IPS-NIHi7 (cell line): ENCODE data around the gene CUBN.
A peak's percentile ranks its signal among the peaks of the same experiment; 100 is the strongest.

ENCODE experiments used
- DNase-seq: peaks from one replicate; pipeline ENCODE4 v3.0.0; 2012; ENCODE audit warnings: mixed read lengths; ENCODE audit errors: extremely low spot score

The CUBN gene

DNA sequence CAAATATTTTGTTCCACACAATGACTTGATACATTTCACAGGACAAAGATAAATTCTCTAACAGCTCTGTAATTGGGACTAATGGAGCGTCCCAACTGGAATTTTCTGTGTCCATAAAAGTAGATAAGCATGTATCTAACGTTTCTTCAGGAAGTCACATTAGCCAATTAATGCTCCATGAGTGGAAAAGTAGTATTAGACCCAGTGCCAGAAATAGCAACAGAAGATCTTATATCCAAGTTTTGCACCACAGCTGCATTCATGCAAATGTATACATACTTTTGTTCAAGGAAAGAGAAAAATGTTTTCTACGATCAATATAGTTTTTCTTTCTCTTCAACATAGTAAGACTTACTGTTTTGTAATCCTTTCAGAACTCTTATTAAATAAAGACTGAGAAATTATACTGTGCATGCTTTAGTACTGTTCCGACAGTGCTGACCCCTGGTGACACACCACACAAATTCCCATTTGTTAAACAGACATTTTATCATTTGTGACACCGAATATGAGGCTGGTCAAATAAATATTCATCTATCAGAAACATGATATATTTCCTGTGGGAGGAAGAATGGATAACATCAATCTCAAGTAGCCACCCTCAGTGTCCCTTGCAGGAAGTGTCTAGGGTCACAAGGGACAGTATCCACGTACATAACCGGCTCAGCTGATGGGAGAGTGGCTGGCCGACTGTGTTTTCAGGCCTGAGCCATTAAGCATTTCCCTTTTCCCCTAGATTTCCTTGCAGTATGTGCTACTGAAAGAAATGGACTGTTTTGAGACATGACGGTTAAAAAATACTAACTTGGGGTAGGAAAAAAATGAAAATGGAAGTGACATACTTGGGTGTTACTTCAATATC, 210.3 kb downstream of the CUBN start:
- no peak for DNase-seq

DNA sequence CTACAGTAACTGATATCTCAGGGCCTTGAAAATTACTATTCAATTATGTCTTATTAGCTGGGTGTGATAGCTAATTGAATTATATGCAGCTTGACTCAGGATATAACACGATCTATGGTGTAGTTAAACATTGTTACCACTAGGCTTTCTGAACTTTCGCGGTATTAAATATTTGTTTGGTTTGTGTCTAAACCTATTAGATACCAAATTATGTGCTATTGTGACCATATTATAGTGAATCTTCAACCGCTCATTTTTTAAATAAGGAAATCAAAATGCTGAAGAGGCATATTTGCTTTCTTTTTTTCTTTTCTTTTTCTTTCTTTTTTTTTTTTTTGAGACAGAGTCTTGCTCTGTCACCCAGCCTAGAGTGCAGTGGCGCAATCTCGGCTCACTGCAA, 213.1 kb downstream of the CUBN start:
- DNase-seq: no peak

DNA sequence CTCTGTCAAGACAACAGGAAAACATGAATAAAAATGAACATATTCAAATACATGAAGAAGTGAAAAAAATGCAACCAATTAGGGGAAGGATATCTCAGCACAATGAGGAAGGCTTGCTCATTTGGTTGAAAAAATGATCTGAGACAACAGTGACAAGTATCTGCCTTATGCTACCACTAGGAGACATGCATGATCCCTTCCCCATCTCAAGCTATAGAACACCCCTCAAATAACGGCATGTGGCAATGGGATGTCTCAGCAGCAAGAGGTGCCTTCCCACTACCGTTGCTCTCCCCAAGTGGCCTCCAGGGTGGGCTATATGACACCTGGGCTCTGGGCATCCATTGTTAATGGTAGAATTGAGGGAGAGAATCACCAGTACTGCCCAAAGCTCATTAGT, 214.3 kb downstream of the CUBN start:
- peak; percentile 16 for DNase-seq

DNA sequence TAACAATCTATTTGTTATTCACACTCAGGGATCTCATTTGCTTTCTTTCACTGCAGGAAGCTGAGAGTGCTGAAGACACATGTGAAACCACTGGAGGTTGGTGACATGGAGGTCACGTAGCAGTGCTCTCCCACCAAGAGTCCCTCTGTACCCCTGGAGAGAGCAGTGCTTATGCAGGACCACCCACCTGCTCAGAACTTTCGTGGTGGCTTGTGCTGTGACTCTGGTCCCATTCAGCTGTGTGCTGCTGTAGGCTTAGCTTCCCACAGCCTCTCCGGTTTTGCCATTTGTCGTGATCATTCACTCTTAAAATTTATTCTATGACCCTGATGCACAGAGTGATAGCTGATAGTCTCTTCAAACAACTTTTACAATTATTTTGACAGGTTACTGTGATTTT, 216.3 kb downstream of the CUBN start:
- DNase-seq: no peak

DNA sequence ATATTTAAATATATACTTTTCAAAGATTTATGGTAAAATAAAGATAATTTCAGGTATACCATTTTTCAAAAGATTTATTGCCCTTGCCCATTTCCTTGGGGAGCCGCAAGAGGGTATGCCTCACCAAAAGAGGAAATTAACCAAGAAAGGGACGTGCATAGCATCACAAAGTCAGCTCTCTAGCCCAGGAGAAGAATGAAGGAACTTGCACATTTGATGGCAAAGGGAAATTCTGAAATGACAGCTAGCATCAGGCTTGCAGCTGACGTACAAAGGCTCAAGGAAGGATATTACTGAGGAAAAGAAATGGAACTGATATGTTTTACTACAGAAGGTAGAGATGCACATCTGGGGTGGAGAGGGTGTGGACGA, 218.8 kb downstream of the CUBN start:
- no peak for DNase-seq

DNA sequence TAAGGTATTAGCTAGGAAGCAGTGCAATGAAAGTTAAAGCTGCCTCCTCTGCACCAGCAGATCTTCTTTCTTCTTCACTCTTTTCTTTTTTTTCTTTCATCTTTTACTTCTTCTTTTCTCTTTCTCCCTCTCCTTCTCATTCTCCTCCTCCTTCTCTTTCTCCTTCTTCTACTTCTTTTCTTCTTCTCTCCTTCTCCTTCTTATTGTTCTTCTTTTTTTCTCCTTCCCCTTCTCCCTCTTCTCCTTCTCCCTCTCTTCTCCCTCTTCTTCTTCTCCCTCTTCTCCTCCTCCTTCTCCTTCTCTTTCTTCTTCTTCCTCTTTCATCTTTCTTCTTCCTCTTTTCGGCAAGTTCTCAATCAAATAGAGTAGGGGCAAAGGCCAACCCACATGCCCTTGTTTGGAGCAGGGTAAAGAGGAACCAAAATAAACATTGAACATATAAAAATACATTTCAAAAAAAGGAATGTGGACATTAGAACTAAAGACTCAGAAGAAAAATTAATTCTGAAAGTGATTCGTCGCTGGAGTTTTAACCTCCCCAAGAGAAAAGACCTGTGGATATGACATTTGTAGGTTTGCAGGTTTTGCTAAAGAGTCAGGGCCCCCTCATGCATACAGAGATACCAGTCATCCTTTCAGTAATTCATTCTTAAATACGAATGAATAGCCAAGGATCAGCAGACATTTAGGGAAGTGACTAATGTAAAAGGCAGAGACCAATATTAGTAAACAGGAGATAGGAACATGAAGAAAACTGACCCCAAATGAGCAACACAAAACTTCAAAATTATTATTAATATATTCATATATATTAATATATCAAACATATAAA, 219.4 kb downstream of the CUBN start:
- no peak for DNase-seq

DNA sequence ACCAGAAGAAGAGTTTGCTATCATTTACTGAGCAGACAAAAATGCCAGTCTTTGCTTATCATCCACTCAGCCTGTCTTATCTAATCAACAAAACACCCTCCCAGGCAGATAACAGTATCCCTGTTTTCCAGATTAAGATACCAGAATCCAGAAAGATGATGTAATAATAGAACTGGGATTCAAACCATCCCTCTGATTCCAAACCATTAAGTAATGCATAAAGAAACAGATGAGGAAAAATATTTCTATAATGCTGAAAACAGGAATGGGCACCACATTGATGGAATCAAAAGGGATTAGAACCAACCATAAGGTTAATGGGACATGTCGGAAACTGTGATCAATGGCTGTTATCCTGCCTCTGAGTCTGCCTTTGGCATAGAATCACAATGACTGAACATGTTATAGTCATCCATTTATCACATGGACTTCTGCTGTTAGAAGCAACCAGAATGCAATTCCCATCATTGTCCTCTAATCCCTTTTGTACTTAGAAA, 220.3 kb downstream of the CUBN start:
- no peak for DNase-seq

DNA sequence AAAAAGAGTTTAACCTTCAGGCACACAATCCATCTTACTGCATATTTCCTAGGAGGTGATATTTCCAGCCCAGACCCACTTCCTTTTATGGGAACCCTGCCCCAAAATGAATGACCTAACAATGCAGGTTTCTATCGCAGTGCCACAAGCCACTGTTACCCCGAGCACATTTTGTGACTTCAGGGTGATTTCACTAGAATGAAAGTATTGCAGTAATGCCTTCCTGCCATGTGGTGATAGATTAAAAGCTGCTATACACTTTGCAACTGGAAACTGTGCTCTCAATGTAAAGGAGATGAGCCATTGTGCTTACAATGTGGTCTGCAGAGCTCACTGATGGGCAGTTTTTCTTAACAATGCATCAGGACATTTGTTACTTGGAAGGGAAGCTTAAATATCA, 221.9 kb downstream of the CUBN start:
- DNase-seq: no peak

DNA sequence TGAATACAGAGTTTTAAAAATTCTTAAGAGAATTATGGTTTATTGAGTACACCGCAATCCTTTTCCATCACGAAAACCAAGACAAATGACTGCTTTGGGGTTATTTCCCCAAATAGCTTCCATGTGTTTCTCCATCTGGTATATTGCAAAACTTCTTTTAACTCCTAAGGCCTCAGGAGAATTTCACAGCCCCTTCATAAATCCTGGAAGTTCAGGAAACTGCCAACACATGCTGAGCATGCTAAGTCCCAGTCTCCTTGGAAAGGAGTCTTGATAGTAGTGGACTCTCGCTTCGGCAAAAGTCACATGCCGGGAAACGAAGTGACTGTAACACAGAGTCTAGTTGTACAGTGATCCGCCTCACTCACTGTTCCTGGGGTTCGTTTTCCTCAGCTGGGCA, 224.3 kb downstream of the CUBN start:
- DNase-seq: no peak

DNA sequence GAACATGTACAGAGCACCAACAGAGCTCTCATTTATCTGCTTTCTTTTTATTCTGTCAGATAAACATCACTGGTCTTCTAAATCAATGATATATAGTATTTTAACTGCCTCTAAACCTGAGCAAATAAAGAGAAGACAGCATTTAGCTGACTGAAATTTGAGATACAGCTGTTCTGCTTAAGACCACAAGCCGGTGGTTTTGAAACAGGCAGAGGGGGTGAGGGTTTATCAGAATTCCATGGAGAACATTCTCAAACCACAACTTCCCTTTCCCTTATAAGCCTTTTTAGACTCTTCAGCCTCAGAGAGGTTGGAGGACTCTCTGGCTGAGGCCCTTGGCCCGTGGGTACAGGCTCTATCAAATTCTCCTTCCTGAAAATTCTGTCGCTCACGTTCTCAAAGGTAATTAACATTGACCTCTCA, 225.0 kb downstream of the CUBN start:
- no peak for DNase-seq

DNA sequence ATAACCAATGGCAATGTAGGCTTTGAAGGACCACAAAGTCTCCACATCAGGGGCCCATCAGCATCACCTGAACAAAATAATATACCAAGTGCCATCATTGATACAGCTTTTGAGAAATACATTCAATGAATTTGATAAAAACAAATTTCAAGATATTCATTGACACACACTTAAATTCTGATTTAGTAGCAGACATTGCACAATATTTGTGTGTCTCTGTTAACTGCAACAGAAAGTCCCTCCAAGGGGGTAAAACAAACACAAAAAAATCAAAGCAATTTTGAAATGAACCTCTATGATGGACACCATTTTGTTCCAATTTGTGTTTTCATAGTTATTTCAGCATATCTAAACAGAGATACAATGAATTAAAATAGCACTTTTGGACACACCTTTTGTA, 225.6 kb downstream of the CUBN start:
- no peak for DNase-seq

DNA sequence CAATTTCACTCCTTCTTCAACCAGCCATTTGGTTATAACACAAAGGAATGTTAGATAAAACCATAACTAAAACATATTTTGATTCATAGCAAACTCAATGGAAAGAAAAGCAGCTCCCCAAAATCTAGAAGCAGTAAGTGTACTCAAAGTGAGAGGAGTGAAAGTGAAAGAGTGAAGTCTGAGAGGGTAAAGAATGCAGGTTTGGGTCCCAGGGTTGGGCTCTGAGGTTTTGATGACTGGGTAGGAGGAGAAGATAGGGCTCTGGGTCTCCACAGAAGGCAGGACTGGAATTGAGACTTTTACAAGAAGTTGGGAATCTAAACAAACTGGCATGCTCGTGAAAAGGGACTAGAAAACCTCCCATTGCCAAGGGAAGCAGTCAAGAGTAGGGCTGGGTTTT, 227.0 kb downstream of the CUBN start:
- DNase-seq: no peak

DNA sequence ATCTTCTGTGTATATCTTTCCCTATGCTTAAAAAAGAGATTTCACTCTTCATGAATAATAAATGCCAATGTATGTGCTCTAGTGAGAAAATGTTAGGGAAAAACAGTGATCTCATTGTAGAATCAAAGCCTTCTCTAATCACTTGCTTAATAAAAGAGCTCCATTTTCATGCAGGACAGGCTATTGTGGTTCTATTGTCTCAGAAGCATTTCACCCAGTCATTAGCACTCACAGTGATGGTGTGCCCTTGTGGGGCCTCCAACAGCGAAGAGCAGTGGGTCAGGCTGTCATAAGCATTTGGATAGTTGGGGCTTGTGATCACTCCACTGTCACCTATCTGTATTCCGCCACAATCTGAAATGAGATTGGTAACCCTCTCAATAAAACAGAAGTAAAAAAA, 228.5 kb downstream of the CUBN start:
- DNase-seq: peak; percentile 25

DNA sequence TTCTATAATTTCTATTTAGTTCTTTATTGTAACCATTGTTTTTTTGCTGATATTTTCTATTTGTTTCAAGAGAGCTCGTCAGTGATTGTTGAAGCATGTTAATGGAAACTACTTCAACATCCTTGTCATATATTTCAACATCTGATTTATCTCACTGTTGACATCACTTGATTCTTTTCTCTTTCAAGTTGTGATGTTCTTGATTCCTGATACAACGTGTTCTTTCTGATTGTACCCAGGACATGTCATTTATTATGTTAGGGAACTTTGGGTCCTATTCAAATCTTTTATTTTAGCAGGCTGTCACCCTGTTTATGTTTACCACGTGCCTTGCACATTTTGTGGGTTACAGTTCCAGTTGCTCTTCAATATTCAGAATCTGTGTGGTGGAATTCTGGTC, 232.6 kb downstream of the CUBN start:
- no peak for DNase-seq

DNA sequence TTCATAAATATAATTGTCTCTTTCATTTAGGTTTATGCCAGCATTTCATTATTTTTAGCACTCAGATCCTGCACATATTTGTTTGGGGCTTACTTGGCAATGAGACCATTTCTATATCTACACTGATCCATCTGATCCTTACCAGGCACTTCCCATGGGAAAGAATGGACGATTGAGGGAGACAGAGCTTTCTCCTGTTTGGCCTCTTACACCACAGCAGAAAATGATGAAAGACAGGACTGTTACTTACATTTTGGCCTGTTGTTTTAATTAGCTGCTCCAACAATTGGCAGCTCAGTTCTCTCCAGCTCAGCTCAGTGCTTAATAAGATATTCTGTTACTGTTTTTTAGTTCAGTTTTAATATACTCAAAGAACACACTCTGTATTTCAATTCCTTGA, 234.8 kb downstream of the CUBN start:
- DNase-seq: no peak

DNA sequence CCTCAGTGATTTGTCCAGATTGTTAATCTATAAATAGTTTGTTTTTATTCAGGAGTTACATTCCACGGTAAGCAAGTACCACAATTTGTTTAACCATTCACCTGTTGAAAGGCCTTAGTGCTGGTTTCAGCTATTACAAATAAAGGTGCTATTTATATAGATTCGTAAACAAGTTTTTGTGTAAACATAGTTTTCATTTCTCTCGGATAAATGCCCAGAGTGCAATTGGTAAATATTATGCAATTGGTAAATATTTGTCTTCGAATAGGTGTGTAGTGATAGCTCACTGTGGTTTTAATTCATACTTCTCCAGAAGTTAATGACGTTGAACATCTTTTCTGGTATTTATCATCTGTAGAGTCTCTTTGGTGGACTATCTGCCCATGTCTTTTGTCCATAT, 235.9 kb downstream of the CUBN start:
- no peak for DNase-seq

DNA sequence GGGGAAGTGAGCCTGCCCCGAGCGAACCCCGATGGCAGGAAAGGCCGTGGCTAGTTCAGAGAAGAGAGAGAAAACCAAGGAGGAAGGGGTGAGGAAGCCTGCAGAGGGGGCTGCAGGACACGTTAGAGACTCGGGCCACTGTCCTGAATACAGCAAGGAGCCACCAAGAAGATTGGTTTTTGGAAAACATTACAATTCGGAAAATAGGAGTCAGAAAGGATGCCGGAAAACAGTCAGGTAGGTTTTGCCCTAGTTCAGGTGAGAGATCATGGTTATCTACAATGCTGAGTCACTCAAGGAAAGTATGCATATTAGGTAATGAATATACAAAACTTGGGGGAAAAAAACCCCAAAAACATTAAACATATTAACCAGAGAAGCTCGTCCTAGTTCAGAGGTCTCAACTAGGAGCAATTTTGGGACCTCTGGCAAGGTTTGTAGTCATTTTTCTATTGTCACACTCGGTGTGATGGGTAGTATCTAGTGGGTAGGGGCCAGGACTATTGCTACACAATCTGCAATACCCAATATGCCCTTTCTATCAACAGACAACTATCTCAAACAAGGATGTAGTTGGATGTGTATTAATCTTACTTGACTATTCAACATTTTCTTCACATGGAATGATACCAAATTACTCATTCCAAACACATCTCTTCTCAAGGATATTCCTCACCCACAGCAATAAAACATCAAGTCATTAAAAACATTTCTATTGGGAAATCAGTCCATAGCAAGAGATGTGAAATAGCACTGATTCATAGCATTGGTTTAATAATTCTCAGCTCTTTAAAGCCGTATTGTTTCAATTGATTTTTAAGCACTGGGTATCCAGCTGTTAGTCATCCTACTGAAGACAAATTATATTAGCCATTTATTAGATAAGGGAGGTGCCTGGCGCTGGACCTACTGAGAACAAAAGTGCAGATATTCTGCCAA, 238.0 kb downstream of the CUBN start:
- peak; percentile 79 for DNase-seq

DNA sequence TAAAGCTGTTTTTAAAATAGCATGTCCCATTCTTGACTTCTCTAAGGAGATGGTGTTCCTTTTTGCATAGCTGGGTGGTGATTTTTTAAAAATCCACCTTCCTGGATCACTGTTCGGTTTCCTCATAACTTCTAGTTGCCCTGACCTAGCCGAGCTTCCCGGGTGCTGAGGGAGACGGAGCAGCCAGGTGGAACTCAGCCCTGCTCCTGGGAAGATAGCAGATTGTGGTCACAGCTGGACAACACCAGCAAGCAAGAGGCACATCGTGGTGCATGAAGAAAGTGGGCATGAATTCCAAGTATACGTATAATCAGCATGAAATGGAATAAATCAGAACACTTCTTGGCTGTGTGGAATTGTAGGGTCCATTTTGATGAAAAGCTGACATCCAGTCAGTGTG, 238.9 kb downstream of the CUBN start:
- no peak for DNase-seq

DNA sequence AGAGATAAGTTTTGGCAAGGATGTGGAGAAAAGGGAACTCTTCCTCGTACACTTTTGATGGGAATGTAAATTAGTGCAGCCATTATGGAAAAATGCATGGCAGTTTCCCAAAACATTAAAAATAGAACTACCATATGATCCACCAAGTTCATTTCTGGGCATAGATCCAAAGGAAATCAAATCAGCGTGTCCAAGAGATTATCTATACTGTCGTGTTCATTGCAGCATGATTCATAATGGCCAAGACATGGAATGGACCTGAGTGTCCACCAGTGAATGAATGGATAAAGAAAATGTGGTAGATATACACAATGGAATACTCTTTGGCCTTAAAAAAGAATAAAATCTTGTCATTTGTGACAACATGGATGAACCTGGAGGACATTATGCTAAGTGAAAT, 242.0 kb downstream of the CUBN start:
- no peak for DNase-seq

DNA sequence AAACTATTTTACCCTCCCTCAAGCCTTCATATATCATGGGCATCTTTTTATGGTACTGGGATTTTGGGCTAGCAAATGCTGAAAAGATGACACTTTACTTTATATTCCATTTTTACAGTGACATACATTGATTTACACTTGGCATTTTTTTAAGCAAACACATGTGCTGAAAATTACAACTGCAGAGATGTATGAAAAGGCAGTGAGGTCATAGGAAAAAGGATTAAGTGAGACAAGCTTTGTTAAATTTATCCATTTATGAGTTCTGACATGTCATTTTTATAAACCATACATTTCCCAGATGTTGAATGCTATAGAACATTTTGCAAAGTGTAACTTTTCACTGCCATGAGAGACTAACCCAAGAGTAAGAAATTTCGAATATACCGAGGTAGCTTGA, 243.6 kb downstream of the CUBN start:
- no peak for DNase-seq

DNA sequence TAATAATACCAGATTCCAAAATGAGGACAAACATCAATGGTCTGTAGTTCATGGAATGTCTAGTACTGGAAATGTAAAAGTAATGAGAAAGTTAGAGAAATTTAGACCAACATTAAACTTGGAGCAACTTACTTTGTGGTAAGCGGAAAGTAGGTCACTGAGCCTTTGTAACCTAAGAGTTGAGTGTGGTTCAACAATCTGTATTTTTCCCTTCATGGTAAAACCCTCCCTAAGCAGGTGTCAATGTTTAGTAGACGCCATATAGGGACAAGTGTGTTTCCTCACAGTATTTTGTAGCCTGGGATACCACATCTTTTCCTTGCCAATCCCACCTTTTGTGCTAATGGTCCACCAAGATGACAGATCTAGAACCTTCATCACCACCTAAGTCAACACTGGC, 245.1 kb downstream of the CUBN start:
- DNase-seq: no peak

DNA sequence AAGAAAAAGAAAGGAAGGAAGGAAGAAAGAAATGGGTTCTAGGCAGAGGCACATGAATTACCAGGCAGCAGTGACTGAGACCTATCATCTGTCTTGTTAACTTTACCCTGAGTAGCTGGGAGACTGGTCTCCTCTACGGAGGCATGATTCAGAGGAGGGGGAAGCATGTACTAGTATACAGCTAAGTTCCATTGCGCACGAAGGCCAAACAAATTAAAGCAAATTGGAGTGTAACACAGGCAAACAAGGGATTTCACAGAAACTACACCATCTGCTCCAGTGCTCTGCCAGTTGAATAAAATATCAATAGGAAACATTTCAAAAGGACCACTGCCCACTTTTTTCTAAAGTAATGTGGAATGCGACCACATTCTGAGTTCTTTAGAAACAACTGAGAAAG, 246.5 kb downstream of the CUBN start:
- no peak for DNase-seq
